AG04450 (cell line): Measurements from ENCODE around the gene NMBR. TPM values are rescaled to one million over a fixed set of nuclear protein-coding genes. Genes with fewer than 3 reads are reported as not detected.
"Not testable (repeated sequence)": the region's sequence is repeated elsewhere in the genome, so short reads cannot be mapped to it uniquely, and the experiment has no call there.

ENCODE experiments used
- CTCF ChIA-PET: fragments of 300-600, 350-600 bp; formaldehyde crosslinking; extraction: SDS; loops from one replicate; lab custom pipeline; 2022; ENCODE audit warnings: antibody characterized with exemption, inconsistent platforms; lab: Charles Lee
- POLR2A ChIA-PET: fragments of 350-600 bp; formaldehyde crosslinking; extraction: SDS; loops from one replicate; lab custom pipeline; 2021; ENCODE audit warnings: antibody characterized with exemption, inconsistent platforms; lab: Yijun Ruan, JAX
- DNase-seq: peaks from one replicate; pipeline ENCODE4 v3.0.0-alpha.2; 2011; ENCODE audit warnings: low read depth, low spot score
- H3K27ac ChIP-seq: one replicate; pipeline ENCODE4 v1.5.1; 2012; ENCODE audit warnings: low read depth, low read length, control low read depth
- H3K27me3 ChIP-seq: one replicate; pipeline ENCODE4 v1.6.0; 2012; ENCODE audit warnings: low read length; ENCODE audit not compliant: control insufficient read depth, insufficient read depth
- H3K4me3 ChIP-seq: 2 replicates; pipeline ENCODE4 v1.5.1; 2011; ENCODE audit warnings: mild to moderate bottlenecking, low read depth, low read length, control low read depth
- H3K9me3 ChIP-seq: 2 replicates; pipeline ENCODE4 v1.5.1; 2012; ENCODE audit warnings: low read length; ENCODE audit not compliant: control insufficient read depth, insufficient read depth
- CTCF ChIP-seq: IDR thresholded peaks from 2 replicates; pipeline ENCODE4 v1.5.1; 2011; ENCODE audit warnings: low read depth, low read length, control low read depth, inconsistent platforms
- polyA plus RNA-seq: library from polyadenylated mRNA; depleted of rRNA; stranded (reverse); fragments of >200 nt; gene quantifications from 2 replicates; pipeline ENCODE4 v1.2.3, GENCODE V29; 2011

The NMBR gene
- polyA plus RNA-seq, 1 experiment: 0.15 TPM

GRCh38 chr6:142112451-142113061 lies 34.4 kb downstream of the NMBR start:
- Histone ChIP-seq H3K27me3 (no peaks in the 10 kb centered on the region), H3K9me3 (no peaks in the 10 kb centered on the region), H3K27ac (no peak overlapping the region), H3K4me3 (no peak overlapping the region)
- peak; percentile 53 for DNase-seq
- TF ChIP-seq CTCF: peak; percentile 85
- CTCF ChIA-PET: interaction anchor here (0.6 to 3.7 kb wide), 16 partner anchors 9 to 436 kb away, joined by 3 to 78 read pairs (median 4); no protein-coding TSS in a partner anchor
- POLR2A ChIA-PET: no interaction called here

- CTCF ChIA-PET: interaction anchor here (0.5 to 3.7 kb wide), 4 partner anchors 97 to 434 kb away, joined by 3 to 78 read pairs (median 16); no protein-coding TSS in a partner anchor
- H3K9me3 ChIP-seq, H3K27me3 ChIP-seq, H3K27ac ChIP-seq, DNase-seq, POLR2A ChIA-PET, H3K4me3 ChIP-seq: not testable (repeated sequence)
These were observed 36.1 kb downstream of the NMBR start for GRCh38 chr6:142110820-142111219.

- H3K27ac ChIP-seq, CTCF ChIA-PET, H3K9me3 ChIP-seq, DNase-seq, POLR2A ChIA-PET, H3K27me3 ChIP-seq, H3K4me3 ChIP-seq: not testable (repeated sequence)
These were observed 42.1 kb downstream of the NMBR start for GRCh38 chr6:142104820-142105219.

GRCh38 chr6:142088858-142089216 lies 58.1 kb downstream of the NMBR start:
- H3K4me3 ChIP-seq: no peak overlapping the region
- ChIA-PET CTCF (no interaction called here), POLR2A (no interaction called here)
- H3K27ac ChIP-seq: no peak overlapping the region
- peak; percentile 3 for DNase-seq
- H3K27me3 ChIP-seq: peaks cover 9% of the 10 kb centered on the region
- H3K9me3 ChIP-seq: no peaks in the 10 kb centered on the region; the same call in 1 of the 2 replicates
- no peak for TF ChIP-seq CTCF

- DNase-seq: no peak
- TF ChIP-seq CTCF: no peak
- ChIA-PET POLR2A (no interaction called here), CTCF (interaction anchor here (0.6 to 1.2 kb wide), 2 partner anchors 99 to 311 kb away, joined by 3 to 4 read pairs; no protein-coding TSS in a partner anchor)
- H3K27me3 ChIP-seq: peaks cover 10% of the 10 kb centered on the region
- H3K9me3 ChIP-seq: no peaks in the 10 kb centered on the region; the same call in 1 of the 2 replicates
- H3K4me3 ChIP-seq: no peak overlapping the region
- H3K27ac ChIP-seq: no peak overlapping the region
These were observed 58.7 kb downstream of the NMBR start for GRCh38 chr6:142087950-142088857.

GRCh38 chr6:142079130-142079529 lies 67.8 kb downstream of the NMBR start:
- ChIA-PET POLR2A (no interaction called here), CTCF (interaction anchor here (1.2 kb wide), 1 partner anchor 90 kb away, joined by 4 read pairs; no protein-coding TSS in a partner anchor)
- no peak overlapping the region for H3K4me3 ChIP-seq
- H3K27me3 ChIP-seq: peaks cover 5% of the 10 kb centered on the region
- DNase-seq: no peak
- no peak overlapping the region for H3K27ac ChIP-seq
- TF ChIP-seq CTCF: no peak
- H3K9me3 ChIP-seq: no peaks in the 10 kb centered on the region
